Osteoblast (primary cell): ENCODE results near the gene NHLH1. TPM values are rescaled to one million over a fixed set of nuclear protein-coding genes. Genes with fewer than 3 reads are reported as not detected.

Experiments used
- DNase-seq: peaks from one replicate; pipeline ENCODE4 v3.0.0; 2011; ENCODE audit warnings: low spot score, mixed read lengths; ENCODE audit not compliant: insufficient read length; ENCODE audit errors: missing footprints
- H2AFZ ChIP-seq: 2 replicates; pipeline ENCODE4 v1.6.0; 2011; ENCODE audit warnings: mild to moderate bottlenecking, low read length
- H3K27ac ChIP-seq: 2 replicates; pipeline ENCODE4 v1.5.1; 2011; ENCODE audit warnings: mild to moderate bottlenecking, low read depth, low read length, moderate library complexity
- H3K27me3 ChIP-seq: 2 replicates; pipeline ENCODE4 v1.6.0; 2012; ENCODE audit warnings: mild to moderate bottlenecking, control low read depth, inconsistent platforms, low read length, moderate library complexity; ENCODE audit not compliant: insufficient read depth
- H3K36me3 ChIP-seq: 2 replicates; pipeline ENCODE4 v1.5.1; 2011; ENCODE audit warnings: mild to moderate bottlenecking, low read length, control low read depth, moderate library complexity; ENCODE audit not compliant: insufficient read depth
- H3K4me1 ChIP-seq: 2 replicates; pipeline ENCODE4 v1.5.1; 2011; ENCODE audit warnings: mild to moderate bottlenecking, low read length, control low read depth, moderate library complexity; ENCODE audit not compliant: insufficient read depth
- H3K4me2 ChIP-seq: 2 replicates; pipeline ENCODE4 v1.6.0; 2011; ENCODE audit warnings: mild to moderate bottlenecking, low read length; ENCODE audit not compliant: insufficient read depth
- H3K4me3 ChIP-seq: fragments of 200-600 bp; sonication (generic); 3 replicates; pipeline ENCODE4 v1.5.1; 2012; ENCODE audit warnings: mild to moderate bottlenecking, low read length, inconsistent platforms; ENCODE audit not compliant: insufficient read depth
- H3K79me2 ChIP-seq: 2 replicates; pipeline ENCODE4 v1.6.0; 2012; ENCODE audit warnings: mild to moderate bottlenecking, low read length, control low read depth, inconsistent platforms; ENCODE audit not compliant: insufficient read depth
- H3K9me3 ChIP-seq: 2 replicates; pipeline ENCODE4 v1.5.1; 2011; ENCODE audit warnings: low read depth, low read length, control low read depth
- H4K20me1 ChIP-seq: 2 replicates; pipeline ENCODE4 v1.6.0; 2012; ENCODE audit warnings: mild to moderate bottlenecking, low read length, control low read depth; ENCODE audit not compliant: insufficient read depth
- total RNA-seq: library from RNA; depleted of rRNA; stranded (reverse); fragments of >200 nt; gene quantifications from 2 replicates; pipeline ENCODE4 v1.2.3, GENCODE V29; 2012
- TF ChIP-seq, protein P1 (sequence below): IDR thresholded peaks from 2 replicates; pipeline ENCODE4 v1.5.1; 2011; ENCODE audit warnings: mild to moderate bottlenecking, low read depth, low read length, moderate library complexity; ENCODE audit errors: extremely low read depth

Gene NHLH1
- total RNA-seq, 1 donor = not detected

DNA sequence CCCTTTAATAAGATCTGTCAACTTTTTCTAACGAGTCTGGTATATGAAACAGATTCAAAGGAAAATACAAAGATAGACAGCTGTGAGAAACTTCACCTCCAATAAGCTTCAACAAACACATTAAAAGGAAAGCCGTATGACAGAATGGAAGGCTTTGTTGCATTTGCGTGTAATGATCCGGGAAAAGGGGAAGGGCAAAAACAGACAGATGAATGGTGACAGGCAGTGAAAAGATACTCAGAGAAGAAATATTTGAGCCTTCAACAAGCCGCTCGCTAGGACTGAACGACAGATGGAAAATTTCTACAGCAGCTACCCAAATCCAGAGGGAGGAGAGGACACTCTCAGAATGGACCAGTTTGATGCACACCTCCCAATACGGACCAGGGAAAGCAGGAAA lies 38.7 kb upstream of the NHLH1 start:
- no peak overlapping the region for H3K4me3 ChIP-seq
- peaks cover 92% of the 10 kb centered on the region for H3K36me3 ChIP-seq
- peaks cover 81% of the 10 kb centered on the region for H3K79me2 ChIP-seq
- H4K20me1 ChIP-seq = peaks cover 18% of the 10 kb centered on the region
- no peak overlapping the region for H2AFZ ChIP-seq
- H3K4me2 ChIP-seq = no peak overlapping the region
- no peaks in the 10 kb centered on the region for H3K27me3 ChIP-seq
- no peaks in the 10 kb centered on the region for H3K4me1 ChIP-seq
- TF ChIP-seq, protein P1, sequence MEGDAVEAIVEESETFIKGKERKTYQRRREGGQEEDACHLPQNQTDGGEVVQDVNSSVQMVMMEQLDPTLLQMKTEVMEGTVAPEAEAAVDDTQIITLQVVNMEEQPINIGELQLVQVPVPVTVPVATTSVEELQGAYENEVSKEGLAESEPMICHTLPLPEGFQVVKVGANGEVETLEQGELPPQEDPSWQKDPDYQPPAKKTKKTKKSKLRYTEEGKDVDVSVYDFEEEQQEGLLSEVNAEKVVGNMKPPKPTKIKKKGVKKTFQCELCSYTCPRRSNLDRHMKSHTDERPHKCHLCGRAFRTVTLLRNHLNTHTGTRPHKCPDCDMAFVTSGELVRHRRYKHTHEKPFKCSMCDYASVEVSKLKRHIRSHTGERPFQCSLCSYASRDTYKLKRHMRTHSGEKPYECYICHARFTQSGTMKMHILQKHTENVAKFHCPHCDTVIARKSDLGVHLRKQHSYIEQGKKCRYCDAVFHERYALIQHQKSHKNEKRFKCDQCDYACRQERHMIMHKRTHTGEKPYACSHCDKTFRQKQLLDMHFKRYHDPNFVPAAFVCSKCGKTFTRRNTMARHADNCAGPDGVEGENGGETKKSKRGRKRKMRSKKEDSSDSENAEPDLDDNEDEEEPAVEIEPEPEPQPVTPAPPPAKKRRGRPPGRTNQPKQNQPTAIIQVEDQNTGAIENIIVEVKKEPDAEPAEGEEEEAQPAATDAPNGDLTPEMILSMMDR = no peak
- no peak overlapping the region for H3K27ac ChIP-seq
- H3K9me3 ChIP-seq = no peaks in the 10 kb centered on the region
- no peak for DNase-seq

DNA sequence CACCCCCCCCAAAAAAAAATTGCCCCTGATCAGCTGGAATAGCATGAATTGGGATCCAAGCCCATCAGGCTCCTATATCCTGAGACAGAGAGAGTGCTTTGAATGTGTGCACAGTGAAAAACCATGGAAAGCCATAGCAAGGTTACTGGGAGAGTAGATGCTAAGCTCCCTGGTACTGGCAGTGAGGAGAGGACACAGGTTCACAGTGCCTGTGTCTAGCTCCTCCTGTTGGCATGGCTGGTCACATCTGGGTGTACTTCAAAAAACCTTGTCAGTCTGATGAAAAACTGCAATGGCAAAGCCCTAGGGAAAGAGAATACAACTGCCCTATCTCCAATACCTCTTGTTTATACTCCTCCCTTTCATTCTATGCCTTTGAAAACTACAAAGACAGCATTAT lies 36.8 kb upstream of the NHLH1 start:
- H3K4me2 ChIP-seq = no peak overlapping the region
- no peak for DNase-seq
- H3K27me3 ChIP-seq = no peaks in the 10 kb centered on the region
- no peak overlapping the region for H2AFZ ChIP-seq
- no peak overlapping the region for H3K27ac ChIP-seq
- H3K4me1 ChIP-seq = no peaks in the 10 kb centered on the region
- TF ChIP-seq, protein P1 = no peak
- peaks cover 83% of the 10 kb centered on the region for H3K79me2 ChIP-seq
- H3K9me3 ChIP-seq = no peaks in the 10 kb centered on the region
- no peak overlapping the region for H3K4me3 ChIP-seq
- H4K20me1 ChIP-seq = peaks cover 14% of the 10 kb centered on the region
- peaks cover 92% of the 10 kb centered on the region for H3K36me3 ChIP-seq

DNA sequence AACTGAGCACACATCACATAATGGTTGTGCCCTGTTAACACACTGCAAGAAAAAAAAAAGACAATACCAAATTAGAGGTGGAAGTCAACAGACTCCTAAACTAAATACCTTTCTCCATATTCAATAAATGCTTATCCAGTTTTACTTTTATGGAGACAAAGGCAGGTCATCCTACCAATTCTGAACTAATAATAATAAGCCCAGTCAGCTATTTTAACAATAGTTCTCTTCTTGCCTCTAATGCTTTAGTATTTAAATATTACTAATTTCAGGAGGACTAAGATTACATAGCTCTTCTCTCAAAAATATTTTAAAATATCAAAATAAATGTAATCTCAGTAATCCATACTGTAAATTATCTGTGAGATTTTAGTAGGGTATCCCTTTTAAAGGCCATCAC lies 34.4 kb upstream of the NHLH1 start:
- H3K79me2 ChIP-seq = peaks cover 77% of the 10 kb centered on the region
- H4K20me1 ChIP-seq = peaks cover 21% of the 10 kb centered on the region
- H3K27ac ChIP-seq = no peak overlapping the region
- H3K4me2 ChIP-seq = no peak overlapping the region
- H2AFZ ChIP-seq = no peak overlapping the region
- peaks cover 95% of the 10 kb centered on the region for H3K36me3 ChIP-seq
- H3K4me3 ChIP-seq = no peak overlapping the region
- no peaks in the 10 kb centered on the region for H3K27me3 ChIP-seq
- no peak for DNase-seq
- no peaks in the 10 kb centered on the region for H3K9me3 ChIP-seq
- H3K4me1 ChIP-seq = no peaks in the 10 kb centered on the region
- TF ChIP-seq, protein P1 = no peak

DNA sequence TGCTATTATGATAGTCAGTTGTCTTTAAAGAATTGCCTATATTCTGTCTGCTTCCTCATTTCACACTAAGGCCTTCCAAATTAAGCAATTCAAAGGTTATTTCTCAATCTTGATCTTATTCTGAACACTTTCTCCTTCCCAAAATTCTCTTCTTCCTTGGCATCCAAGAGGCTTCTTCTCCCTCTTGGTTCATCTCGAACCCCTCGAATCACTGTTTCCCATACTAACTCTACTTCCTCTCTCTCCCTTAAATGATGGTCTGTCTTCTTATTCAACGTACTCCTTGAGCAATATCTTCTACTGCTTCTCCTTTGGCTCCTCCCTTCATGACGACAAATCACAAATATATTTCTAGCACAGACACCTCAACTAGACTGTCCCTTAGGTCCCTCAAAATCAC lies 28.3 kb upstream of the NHLH1 start:
- H3K36me3 ChIP-seq = peaks cover 66% of the 10 kb centered on the region
- no peak overlapping the region for H3K4me3 ChIP-seq
- no peak overlapping the region for H3K4me2 ChIP-seq
- H3K4me1 ChIP-seq = peaks cover 29% of the 10 kb centered on the region
- H3K9me3 ChIP-seq = no peaks in the 10 kb centered on the region
- peaks cover 52% of the 10 kb centered on the region for H4K20me1 ChIP-seq
- H2AFZ ChIP-seq = no peak overlapping the region
- TF ChIP-seq, protein P1 = no peak
- H3K79me2 ChIP-seq = peaks cover 89% of the 10 kb centered on the region
- no peak overlapping the region for H3K27ac ChIP-seq
- DNase-seq = no peak
- H3K27me3 ChIP-seq = no peaks in the 10 kb centered on the region
